ENCODE measurements around the gene CTNNA2. TPM values are rescaled to one million over a fixed set of nuclear protein-coding genes. Genes with fewer than 3 reads are reported as not detected.

CTNNA2 gene
- total and polyA plus RNA-seq, 12 donors, result 0.09 to 0.57 (median 0.15) TPM; not detected in 9

DNA sequence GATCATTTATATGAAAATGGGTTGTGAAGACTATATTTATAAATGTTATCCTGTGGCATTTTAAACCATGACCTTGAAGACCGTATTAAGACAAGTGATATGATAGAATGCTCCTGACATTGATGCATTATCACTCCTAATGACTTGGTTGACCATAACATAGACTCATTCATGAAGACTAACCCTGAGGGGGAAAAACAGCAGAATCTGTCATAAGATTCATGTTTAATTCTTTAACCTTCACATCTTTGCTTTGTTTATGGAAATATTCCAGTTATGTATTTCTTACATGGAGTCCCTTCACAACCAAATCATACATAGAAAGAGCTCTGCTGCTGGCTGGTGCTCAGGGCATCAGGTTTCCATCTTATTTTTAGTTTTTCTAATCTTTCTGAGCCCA is 78.4 kb downstream of the CTNNA2 start:
- Histone ChIP-seq H3K27ac (no peak overlapping the region), H3K9me3 (peaks cover 0 to 6% (median 0%) of the 10 kb centered on the region in 11 donors), H3K4me3 (no peak overlapping the region), H3K36me3 (no peaks in the 10 kb centered on the region), H3K4me1 (no peaks in the 10 kb centered on the region), H3K27me3 (no peaks in the 10 kb centered on the region)
- ATAC-seq, result no peak
- TF ChIP-seq, protein P1, sequence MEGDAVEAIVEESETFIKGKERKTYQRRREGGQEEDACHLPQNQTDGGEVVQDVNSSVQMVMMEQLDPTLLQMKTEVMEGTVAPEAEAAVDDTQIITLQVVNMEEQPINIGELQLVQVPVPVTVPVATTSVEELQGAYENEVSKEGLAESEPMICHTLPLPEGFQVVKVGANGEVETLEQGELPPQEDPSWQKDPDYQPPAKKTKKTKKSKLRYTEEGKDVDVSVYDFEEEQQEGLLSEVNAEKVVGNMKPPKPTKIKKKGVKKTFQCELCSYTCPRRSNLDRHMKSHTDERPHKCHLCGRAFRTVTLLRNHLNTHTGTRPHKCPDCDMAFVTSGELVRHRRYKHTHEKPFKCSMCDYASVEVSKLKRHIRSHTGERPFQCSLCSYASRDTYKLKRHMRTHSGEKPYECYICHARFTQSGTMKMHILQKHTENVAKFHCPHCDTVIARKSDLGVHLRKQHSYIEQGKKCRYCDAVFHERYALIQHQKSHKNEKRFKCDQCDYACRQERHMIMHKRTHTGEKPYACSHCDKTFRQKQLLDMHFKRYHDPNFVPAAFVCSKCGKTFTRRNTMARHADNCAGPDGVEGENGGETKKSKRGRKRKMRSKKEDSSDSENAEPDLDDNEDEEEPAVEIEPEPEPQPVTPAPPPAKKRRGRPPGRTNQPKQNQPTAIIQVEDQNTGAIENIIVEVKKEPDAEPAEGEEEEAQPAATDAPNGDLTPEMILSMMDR (IDR thresholded peaks at IDR 0.05), result no peak
- intact Hi-C loops (cut with DNase I), result no loop called here
- DNase-seq, result no peak
- WGBS, 2 donors, result 59 to 67% methylated on average over 1 of the region's 1 CpG

DNA sequence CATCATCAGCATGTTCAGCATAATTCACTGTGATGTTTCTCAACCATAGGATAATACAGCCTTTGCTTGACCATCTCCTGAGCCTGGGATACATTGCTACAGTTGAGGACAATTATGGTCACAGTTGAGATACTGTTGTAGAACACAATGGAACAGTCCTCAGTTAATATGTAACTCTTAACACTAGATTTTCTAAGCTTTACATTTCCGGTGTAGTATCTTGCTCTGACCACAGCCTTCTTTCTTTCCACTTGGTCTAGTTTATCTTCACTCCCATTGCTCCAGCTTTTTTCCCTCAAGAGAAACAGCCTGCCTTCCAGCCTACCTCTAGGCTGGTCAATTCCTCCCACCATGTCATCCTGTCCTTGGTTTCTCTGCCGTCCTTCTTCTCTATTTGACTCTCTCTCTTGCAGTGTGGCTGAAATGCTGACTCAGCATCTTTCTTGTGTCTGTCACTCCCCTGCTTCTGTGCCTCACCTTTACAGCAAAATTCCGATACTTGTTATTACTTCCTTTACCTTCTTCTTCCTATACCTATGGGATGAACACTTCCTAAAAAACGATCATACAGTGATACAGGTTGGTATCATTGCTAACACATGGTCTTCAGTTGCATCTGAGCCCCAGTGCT is 80.5 kb downstream of the CTNNA2 start:
- no peaks in the 10 kb centered on the region for H3K36me3 ChIP-seq
- intact Hi-C loops (cut with DNase I), result no loop called here
- 80 to 86% methylated on average over 4 of the region's 4 CpGs for WGBS, 2 donors

DNA sequence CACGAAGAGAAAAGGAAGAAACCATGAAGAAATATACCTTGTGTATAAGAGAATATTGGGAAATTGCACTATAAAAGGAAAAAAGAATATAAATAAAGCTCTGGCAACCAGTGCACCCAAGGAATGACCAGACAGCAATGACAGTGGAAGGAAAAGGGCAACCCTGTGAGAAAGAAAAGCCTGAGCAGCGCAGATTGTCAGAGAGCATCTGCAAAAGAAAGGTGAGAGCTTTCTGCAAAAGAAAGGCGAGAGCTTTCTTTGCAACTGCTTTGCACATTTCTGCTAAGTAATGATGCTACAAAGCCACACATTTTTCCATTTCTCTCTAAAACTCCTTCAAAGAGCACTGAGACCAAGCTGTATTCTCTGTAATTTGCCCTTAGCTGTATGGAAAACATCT is 83.6 kb downstream of the CTNNA2 start:
- 56 to 64% methylated on average over 3 of the region's 3 CpGs for WGBS, 2 donors
- ATAC-seq (no peak), DNase-seq (no peak)
- Histone ChIP-seq H3K27me3 (no peaks in the 10 kb centered on the region), H3K4me1 (no peaks in the 10 kb centered on the region), H3K27ac (no peak overlapping the region), H3K36me3 (no peaks in the 10 kb centered on the region), H3K4me3 (no peak overlapping the region), H3K9me3 (peaks cover 0 to 7% (median 0%) of the 10 kb centered on the region in 11 donors)
- intact Hi-C loops (cut with DNase I), result no loop called here
- TF ChIP-seq, protein P1 (IDR thresholded peaks at IDR 0.05), result no peak

More for the DNA sequence above, 80.5 kb downstream of the CTNNA2 start:
- DNase-seq (no peak), ATAC-seq (no peak)
- peaks cover 0 to 7% (median 0%) of the 10 kb centered on the region in 11 donors for H3K9me3 ChIP-seq
- no peak overlapping the region for H3K4me3 ChIP-seq
- H3K27me3 ChIP-seq, result no peaks in the 10 kb centered on the region
- TF ChIP-seq, protein P1 (IDR thresholded peaks at IDR 0.05), result no peak
- no peaks in the 10 kb centered on the region for H3K4me1 ChIP-seq
- H3K27ac ChIP-seq, result no peak overlapping the region

DNA sequence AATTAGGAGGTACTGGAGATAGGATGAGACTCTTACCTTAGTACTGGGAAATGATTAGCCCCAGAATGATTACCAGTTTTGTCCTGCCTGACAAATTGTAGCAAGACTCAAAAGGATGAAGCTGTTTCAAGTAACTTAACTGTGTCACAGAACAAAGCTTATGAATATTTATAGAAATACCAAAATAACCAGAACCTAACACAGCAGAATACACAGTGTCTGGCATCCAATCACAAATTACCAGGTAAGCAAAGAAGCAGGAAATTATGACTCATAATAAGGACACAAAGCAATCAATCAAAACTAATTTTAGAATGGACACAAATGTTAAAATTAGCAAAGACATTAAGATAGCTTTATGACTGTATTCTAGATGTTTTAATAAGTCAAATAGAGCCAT is 91.9 kb downstream of the CTNNA2 start:
- ATAC-seq (no peak), DNase-seq (no peak)
- TF ChIP-seq, protein P1 (IDR thresholded peaks at IDR 0.05), result no peak
- Histone ChIP-seq H3K36me3 (no peaks in the 10 kb centered on the region), H3K4me1 (no peaks in the 10 kb centered on the region), H3K4me3 (no peak overlapping the region), H3K27ac (no peak overlapping the region), H3K9me3 (no peaks in the 10 kb centered on the region), H3K27me3 (no peaks in the 10 kb centered on the region)
- intact Hi-C loops (cut with DNase I), result no loop called here

Data from heart right ventricle (tissue), 16 donors.